HG02973 (cell line): Measurements from ENCODE around the gene TRIM54.

Experiments used
- ATAC-seq: cut with Tn5 transposase; IDR thresholded peaks from one replicate; pipeline ENCODE4 v1.9.1; 2021; ENCODE audit warnings: moderate library complexity; ENCODE audit not compliant: unreplicated experiment

The TRIM54 gene

GRCh38 chr2:27281855-27282559 is at the start of gene TRIM54:
TSS of gene TRIM54 (plus strand) at chr2:27282429. CDS start at chr2:27282732, 303 bp downstream.
- no peak for ATAC-seq

- ATAC-seq = no peak
These were observed 48.9 kb upstream of the TRIM54 start for GRCh38 chr2:27233341-27233740.

- no peak for ATAC-seq
These were observed 46.1 kb upstream of the TRIM54 start for GRCh38 chr2:27236136-27236535.

- ATAC-seq = no peak
These were observed 45.6 kb upstream of the TRIM54 start for GRCh38 chr2:27236626-27237025.

- ATAC-seq = no peak
These were observed 44.8 kb upstream of the TRIM54 start for GRCh38 chr2:27237341-27237945.

- ATAC-seq = no peak
These were observed 43.3 kb upstream of the TRIM54 start for GRCh38 chr2:27238976-27239375.

- no peak for ATAC-seq
These were observed 41.8 kb upstream of the TRIM54 start for GRCh38 chr2:27240406-27240805.

- ATAC-seq = no peak
These were observed 40.2 kb upstream of the TRIM54 start for GRCh38 chr2:27241761-27242613.

- no peak for ATAC-seq
These were observed 39.6 kb upstream of the TRIM54 start for GRCh38 chr2:27242614-27242951.

- no peak for ATAC-seq
These were observed 38.7 kb upstream of the TRIM54 start for GRCh38 chr2:27243391-27244130.

- ATAC-seq = no peak
These were observed 37.1 kb upstream of the TRIM54 start for GRCh38 chr2:27245116-27245515.

GRCh38 chr2:27245626-27246025 is 36.6 kb upstream of the TRIM54 start:
- ATAC-seq = no peak

GRCh38 chr2:27247893-27248292 is 34.3 kb upstream of the TRIM54 start:
- no peak for ATAC-seq

- no peak for ATAC-seq
These were observed 32.9 kb upstream of the TRIM54 start for GRCh38 chr2:27249159-27249890.

GRCh38 chr2:27249891-27250651 is 32.2 kb upstream of the TRIM54 start:
- ATAC-seq = no peak

GRCh38 chr2:27250652-27251379 is 31.4 kb upstream of the TRIM54 start:
- no peak for ATAC-seq

- ATAC-seq = no peak
These were observed 30.5 kb upstream of the TRIM54 start for GRCh38 chr2:27251766-27252165.

GRCh38 chr2:27255187-27255586 is 27.0 kb upstream of the TRIM54 start:
- ATAC-seq = no peak

- no peak for ATAC-seq
These were observed 26.6 kb upstream of the TRIM54 start for GRCh38 chr2:27255660-27256059.
